HG03139 (cell line): ENCODE results near the gene SCIMP.
"Not testable (repeated sequence)": the region's sequence is repeated elsewhere in the genome, so short reads cannot be mapped to it uniquely, and the experiment has no call there.

ENCODE experiments used
- ATAC-seq: cut with Tn5 transposase; IDR thresholded peaks from one replicate; pipeline ENCODE4 v1.9.1; 2021; ENCODE audit not compliant: unreplicated experiment

Gene SCIMP

GRCh38 chr17:5234645-5235576, at the start of gene SCIMP:
Gene SCIMP (minus strand): TSS chr17:5234860. CDS start chr17:5234755, 105 bp downstream.
- no peak for ATAC-seq

GRCh38 chr17:5283571-5284315, 49.1 kb upstream of the SCIMP start:
- ATAC-seq: no peak

DNA sequence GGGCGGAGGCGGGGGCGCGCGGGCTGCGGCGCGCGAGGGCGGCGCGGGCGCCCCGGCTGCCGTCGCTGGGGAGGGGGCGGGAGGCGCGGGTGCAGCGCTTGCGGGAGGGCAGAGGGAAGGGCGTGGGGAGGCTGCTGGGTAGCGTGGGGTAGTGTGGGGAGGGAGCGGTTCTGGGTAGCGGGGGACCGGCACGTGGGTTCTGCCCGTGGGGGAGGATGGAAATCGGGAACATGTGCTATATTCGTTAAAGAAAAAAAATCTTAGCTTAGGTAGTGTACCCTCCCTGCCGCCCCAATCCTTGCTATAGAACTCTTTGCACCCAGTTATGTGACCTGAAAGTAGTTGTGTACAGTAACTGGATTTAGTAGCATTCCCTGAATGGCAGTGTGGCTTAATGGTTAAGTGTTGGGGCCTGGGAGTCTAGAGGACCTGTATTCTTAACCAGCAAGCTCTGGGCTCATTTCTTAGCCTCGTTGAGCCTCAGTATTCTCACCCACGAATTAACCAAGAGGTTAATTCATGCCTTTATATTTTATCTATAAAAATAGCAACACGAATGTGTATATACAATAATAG, 48.1 kb upstream of the SCIMP start:
- no peak for ATAC-seq

DNA sequence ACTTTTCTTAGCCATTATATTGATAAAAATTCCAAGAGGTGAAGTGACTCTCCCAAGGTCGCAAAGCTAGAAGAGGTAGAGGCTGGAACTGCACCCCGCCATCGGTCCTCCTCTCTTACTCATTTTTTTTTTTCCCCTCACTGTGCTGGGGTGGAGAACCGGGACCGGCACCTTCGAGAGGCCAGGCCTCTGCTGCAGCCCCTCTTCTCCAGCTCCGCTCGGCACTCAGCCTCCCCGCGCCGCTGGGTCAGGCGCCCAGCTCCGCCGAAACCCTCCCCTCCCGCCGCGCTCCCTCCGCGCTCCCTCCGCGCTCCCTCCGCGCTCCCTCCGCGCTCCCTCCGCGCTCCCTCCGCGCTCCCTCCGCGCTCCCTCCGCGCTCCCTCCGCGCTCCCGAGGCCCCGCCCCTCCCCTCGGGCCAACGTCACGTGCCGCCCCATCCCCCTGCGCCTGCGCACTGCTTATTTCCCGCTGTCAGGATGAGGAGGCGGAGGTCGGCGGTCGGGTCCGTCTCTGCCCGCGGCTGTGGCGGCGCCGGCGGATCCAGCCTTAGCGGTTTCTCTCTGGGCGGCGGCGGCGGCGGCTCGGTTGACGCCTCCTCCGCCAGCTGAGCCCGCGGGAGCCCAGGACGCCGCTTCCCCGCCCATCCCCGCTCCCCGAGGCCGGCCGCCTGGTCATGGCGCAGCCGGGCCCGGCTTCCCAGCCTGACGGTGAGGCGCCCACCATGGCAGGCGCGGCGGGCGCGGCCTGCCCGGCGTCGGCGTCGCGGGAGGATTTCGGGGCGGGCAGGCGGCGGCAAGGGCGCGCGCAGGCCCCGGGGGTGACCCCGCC, 47.4 kb upstream of the SCIMP start, which contains the start of gene RABEP1:
TSS of gene RABEP1 (plus strand) at position 471 of the 828 bp plus-strand sequence. CDS start at position 674, 203 bp downstream.
- ATAC-seq: peak; percentile 59

GRCh38 chr17:5272322-5272721, 37.7 kb upstream of the SCIMP start:
- no peak for ATAC-seq

DNA sequence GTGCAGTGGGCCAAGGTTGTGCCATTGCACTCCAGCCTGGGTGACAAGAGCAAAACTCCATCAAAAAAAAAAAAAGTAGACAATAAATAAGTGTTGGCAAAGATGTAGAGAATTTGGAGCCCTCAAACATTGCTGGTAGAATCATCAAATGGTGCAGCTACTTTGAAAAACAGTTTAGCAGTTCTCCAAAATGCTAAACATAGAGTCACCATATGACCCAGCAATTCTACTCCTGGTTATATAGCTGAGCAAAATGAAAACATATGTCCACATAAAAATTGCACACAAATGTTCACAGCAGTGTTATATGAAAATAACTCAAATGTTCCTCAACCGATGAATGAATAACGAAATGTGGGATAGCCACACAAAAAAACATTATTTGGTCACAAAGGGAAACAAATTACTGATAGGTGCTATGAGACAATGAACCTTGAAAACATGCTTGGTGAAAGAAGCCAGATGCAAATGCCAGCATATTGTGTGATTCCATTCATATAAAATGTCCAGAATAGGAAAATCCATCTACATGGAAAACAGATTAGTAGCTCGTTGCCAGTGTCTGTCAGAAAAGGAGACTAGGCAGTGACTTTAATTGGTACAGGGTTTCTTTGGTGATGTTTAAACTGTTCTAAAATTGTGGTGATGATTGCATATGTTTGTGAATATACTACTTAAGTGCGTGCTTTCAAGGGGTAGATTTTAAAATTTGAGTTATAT, 34.7 kb upstream of the SCIMP start:
- ATAC-seq: no peak

GRCh38 chr17:5264893-5265292, 30.2 kb upstream of the SCIMP start:
- no peak for ATAC-seq

DNA sequence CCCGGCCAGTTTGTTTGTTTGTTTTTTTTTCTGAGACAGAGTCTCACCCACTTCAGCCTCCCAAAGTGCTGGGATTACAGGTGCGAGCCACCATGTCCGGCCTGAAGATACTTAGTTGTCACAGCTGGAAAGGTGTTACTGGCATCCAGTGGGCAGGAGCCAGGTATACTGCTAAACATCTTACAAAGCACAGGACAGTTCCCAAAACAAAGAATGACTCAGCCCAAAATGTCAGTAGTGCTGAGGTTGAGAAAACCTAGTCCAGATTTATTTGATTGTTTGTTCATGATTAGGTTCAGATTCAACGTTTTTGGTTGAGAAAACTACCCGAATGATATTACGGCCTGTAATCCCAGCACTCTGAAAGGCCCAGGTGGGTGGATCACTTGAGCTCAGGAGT, 28.8 kb upstream of the SCIMP start:
- no peak for ATAC-seq

DNA sequence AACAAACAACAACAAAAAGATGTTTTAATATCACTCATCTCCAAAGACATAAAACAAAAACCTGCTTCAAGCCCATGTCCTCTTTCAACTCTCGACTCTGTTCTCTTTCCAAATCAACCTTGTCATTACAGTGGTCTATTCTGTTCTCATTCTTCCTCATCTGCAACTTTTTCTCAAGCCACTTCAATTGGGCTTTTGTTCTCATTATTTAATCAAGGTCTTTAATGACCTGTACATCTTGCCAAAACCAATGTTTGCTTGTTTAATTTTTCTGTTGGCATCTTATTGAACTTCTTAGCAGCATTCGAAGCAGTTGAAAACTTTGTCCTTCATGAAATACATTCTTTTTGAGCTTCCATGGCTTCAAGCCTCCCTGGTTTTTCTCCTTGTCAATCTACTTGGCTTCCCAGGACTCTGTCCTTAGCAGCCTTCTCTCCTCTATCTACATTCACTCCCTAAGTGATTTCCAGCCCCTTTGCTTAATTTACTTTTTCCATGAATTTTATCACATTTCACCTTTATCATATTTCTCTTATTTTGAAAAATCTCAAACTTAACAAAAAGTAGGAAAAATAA, 27.8 kb upstream of the SCIMP start:
- ATAC-seq: no peak

- no peak for ATAC-seq
These were observed 25.9 kb upstream of the SCIMP start for GRCh38 chr17:5260542-5260941.

DNA sequence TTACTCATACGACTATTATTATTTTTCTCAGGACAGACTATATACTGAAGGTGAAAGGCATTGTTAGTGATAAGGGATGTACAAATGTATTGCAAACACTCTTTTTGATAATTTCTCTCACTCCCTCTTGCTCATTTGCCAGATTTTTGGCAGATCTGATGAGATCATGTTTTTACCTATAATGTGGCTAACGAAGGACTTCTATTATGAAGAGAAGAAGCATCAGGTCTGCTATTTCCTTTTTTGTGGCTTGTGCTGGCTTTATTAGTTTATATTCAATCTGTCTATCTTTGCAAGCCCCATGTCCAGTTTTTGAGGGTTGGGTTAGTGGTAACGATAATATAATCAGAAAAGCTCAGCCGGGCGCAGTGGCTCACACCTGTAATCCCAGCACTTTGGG, 22.5 kb upstream of the SCIMP start:
- no peak for ATAC-seq

DNA sequence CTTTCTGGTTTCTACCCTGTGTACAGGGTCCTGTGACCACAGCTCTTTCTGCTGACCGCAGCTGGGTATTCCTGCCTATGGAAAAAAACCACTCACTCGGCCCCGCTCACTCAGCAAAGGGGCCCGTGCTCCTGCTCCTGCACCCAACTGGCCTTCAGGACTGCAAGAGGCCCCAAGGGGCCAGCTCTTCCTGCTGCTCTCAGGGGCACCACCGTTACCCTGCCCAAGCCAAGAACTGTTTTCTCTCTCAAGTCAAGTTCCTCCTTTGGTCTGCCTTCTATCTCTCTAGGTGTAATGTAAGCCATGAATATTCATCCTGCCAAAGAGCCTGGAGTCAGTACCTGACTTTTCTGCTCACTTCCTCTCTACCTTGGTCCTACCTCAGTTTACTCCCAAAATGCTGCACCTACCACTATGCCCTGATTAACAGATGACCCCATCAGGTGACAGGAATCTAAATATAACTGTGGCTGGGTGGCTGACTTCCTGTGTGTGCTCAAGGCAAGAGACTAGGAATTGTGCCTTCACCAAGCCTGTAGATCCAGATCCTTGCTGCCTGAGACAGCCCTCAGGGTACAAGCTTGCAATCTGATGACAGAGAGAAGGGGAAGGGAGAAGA, 20.4 kb upstream of the SCIMP start:
- no peak for ATAC-seq

DNA sequence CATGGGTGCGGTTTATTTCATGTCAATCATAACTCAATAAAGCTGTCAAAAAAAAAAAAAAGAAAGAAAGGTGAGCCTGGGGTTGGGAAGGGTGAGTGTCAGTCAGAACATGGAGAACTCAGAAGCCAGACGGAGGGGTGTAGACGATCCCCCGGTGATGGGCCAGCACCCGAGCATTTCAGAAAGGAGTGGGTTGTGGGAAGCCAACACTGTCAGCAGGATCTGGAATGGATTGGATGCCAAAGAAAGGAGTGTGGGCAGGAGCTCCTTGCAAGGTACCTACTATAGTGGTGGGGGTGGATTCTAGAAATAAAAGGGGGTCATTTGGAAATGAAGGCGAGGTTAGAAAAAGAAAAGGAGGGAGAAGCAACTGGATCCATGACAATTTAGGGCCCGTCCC, 19.8 kb upstream of the SCIMP start:
- ATAC-seq: no peak

- ATAC-seq: no peak
These were observed 15.0 kb upstream of the SCIMP start for GRCh38 chr17:5249615-5250014.

DNA sequence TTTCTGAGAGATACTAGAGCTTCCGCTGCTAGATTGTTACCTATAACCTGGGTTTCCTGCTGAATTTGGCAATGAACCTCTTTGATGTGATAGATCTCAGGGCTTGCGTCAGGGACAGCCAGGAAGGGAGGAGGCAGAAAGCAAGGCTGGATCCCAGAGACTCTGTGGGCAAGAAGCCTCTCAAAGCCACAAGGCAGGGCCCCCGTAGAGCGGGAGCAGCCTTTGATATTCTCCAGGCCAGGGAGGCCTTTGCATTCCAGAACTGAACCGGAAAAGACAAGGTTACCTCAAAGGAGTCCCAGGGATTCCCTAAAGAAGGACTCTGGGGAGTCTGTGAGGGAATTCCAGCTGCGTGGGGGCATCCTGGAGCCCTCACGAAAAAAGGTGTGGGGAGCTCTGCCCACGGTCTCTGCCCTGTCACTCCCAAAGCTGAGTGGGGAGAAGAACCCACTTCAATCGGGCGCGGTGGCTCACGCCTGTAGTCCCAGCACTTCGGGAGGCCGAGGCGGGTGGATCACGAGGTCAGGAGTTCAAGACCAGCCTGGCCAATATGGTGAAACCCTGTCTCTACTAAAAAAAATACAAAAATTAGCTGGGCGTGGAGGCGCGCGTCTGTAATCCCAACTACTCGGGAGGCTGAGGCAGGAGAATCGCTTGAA, 14.3 kb upstream of the SCIMP start:
- no peak for ATAC-seq

DNA sequence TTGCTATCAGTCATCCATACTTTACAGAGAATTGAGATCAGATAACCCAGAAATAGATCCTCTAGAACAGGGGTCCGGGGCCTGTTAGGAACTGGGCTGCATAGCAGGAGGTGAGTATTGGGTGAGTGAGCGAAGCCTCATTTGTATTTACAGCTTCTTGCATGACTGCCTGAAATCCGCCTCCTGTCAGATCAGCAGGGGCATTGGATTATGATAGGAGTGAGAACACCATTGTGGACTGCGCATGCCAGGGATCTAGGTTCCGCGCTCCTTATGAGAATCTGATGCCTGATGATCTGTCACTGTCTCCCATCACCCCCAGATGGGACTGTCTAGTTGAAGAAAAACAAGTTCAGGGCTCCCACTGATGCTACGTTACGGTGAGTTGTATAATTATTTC, 13.0 kb upstream of the SCIMP start:
- no peak for ATAC-seq

GRCh38 chr17:5241861-5242671, 7.4 kb upstream of the SCIMP start:
- no peak for ATAC-seq

GRCh38 chr17:5239769-5240168, 5.1 kb upstream of the SCIMP start:
- ATAC-seq: not testable (repeated sequence)
